ENCODE results near the gene SLC20A1.

SLC20A1 gene

DNA sequence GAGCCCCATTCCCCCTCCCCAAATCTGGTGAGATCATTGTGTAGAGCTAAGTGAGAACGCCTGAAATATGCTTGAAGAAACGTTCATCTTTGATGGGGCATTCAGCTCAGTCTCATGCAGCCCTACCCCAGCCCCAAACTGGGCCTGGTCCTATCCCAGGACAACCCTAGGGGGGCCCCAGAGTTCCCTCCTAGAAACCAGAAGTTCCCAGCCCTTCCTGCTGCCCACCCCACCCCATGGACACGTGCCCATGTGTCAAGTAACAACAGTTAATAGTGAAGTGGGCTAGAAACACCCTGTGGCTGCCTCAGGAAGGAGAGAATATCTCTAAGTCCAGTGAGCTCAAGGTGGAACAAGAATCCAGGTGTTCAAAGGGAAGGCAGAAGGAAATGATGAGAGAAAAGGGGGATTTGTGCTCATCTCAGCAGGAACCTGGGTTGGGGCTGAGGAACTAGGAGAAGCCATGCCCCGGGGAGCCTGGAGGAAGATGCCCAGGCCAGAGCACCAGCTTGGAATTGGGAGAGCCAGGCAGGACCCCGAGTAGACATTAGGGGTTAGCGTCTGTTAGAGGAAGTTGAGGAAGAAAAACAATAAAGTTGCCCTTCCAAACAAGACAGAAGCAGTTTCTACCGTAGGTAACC lies 20.1 kb upstream of the SLC20A1 start:
- POLR2A ChIA-PET, result interaction anchor here (1.3 kb wide), 1 partner anchor 64 kb away, joined by 3 read pairs; no protein-coding TSS in a partner anchor
- Histone ChIP-seq H3K9me3 (ENCODE audit: control extremely low read depth in 1 of 5, control insufficient read depth in 4 of 5, insufficient read depth in 2 of 5, low read depth in 1 of 5, low read length in 4 of 5) (no peaks in the 10 kb centered on the region), H3K4me1 (ENCODE audit: control extremely low read depth in 1 of 4, control insufficient read depth in 4 of 4, insufficient read depth in 4 of 4, low read length in 3 of 4) (peaks cover 6 to 65% (median 61%) of the 10 kb centered on the region in 4 experiments), H3K27me3 (replicated peaks in 2 of 5; ENCODE audit: control insufficient read depth in 4 of 5, insufficient read depth in 5 of 5, low read length in 4 of 5) (no peaks in the 10 kb centered on the region), H3K4me3 (ENCODE audit: control insufficient read depth in 1 of 7, extremely low read depth in 1 of 7, insufficient read depth in 4 of 7, low read depth in 2 of 7, low read length in 6 of 7) (no peak overlapping the region), H3K36me3 (ENCODE audit: control insufficient read depth in 4 of 4, insufficient read depth in 4 of 4, low read length in 3 of 4) (no peaks in the 10 kb centered on the region), H3K27ac (ENCODE audit: insufficient read depth in 1 of 2, low read depth in 1 of 2, low read length in 2 of 2, poor library complexity in 1 of 2, severe bottlenecking in 2 of 2) (peak overlapping the region in 1 of 2 experiments; percentile 53)
- no peak for DNase-seq
- 78% methylated on average over 6 of the region's 7 CpGs for WGBS (ENCODE audit: insufficient coverage)
- CTCF ChIA-PET, result interaction anchor here (0.6 to 14.9 kb wide), 27 partner anchors 10 to 781 kb away, joined by 3 to 275 read pairs (median 5); partner anchors contain the start of genes CHCHD5 and SLC20A1

- Histone ChIP-seq H3K4me1 (ENCODE audit: control extremely low read depth in 1 of 4, control insufficient read depth in 4 of 4, insufficient read depth in 4 of 4, low read length in 3 of 4) (peaks cover 13 to 76% (median 71%) of the 10 kb centered on the region in 4 experiments), H3K27ac (ENCODE audit: insufficient read depth in 1 of 2, low read depth in 1 of 2, low read length in 2 of 2, poor library complexity in 1 of 2, severe bottlenecking in 2 of 2) (peak overlapping the region; percentile 11 to 43), H3K27me3 (replicated peaks in 2 of 5; ENCODE audit: control insufficient read depth in 4 of 5, insufficient read depth in 5 of 5, low read length in 4 of 5) (no peaks in the 10 kb centered on the region), H3K4me3 (ENCODE audit: control insufficient read depth in 1 of 7, extremely low read depth in 1 of 7, insufficient read depth in 4 of 7, low read depth in 2 of 7, low read length in 6 of 7) (peak overlapping the region in 3 of 7 experiments; percentile 25 to 51 (median 37)), H3K9me3 (ENCODE audit: control extremely low read depth in 1 of 5, control insufficient read depth in 4 of 5, insufficient read depth in 2 of 5, low read depth in 1 of 5, low read length in 4 of 5) (no peaks in the 10 kb centered on the region), H3K36me3 (ENCODE audit: control insufficient read depth in 4 of 4, insufficient read depth in 4 of 4, low read length in 3 of 4) (no peaks in the 10 kb centered on the region)
- WGBS (ENCODE audit: insufficient coverage), result 5% methylated on average over 6 of the region's 7 CpGs
- peak; percentile 88 to 97 (median 96) for DNase-seq
- POLR2A ChIA-PET, result interaction anchor here (1.0 to 1.9 kb wide), 5 partner anchors 19 to 105 kb away, joined by 3 to 25 read pairs (median 3); partner anchors contain the start of gene SLC20A1
- CTCF ChIA-PET, result interaction anchor here (0.6 to 14.9 kb wide), 28 partner anchors 9 to 321 kb away, joined by 3 to 275 read pairs (median 5); partner anchors contain the start of gene SLC20A1
Observed at GRCh38 chr2:112626604-112627059, 19.1 kb upstream of the SLC20A1 start.

GRCh38 chr2:112627060-112628040 lies 18.4 kb upstream of the SLC20A1 start:
- Histone ChIP-seq H3K4me3 (ENCODE audit: control insufficient read depth in 1 of 7, extremely low read depth in 1 of 7, insufficient read depth in 4 of 7, low read depth in 2 of 7, low read length in 6 of 7) (peak overlapping the region in 3 of 7 experiments; percentile 42 to 51 (median 44)), H3K27ac (ENCODE audit: insufficient read depth in 1 of 2, low read depth in 1 of 2, low read length in 2 of 2, poor library complexity in 1 of 2, severe bottlenecking in 2 of 2) (peak overlapping the region; percentile 11 to 43), H3K36me3 (ENCODE audit: control insufficient read depth in 4 of 4, insufficient read depth in 4 of 4, low read length in 3 of 4) (no peaks in the 10 kb centered on the region), H3K4me1 (ENCODE audit: control extremely low read depth in 1 of 4, control insufficient read depth in 4 of 4, insufficient read depth in 4 of 4, low read length in 3 of 4) (peaks cover 20 to 83% (median 78%) of the 10 kb centered on the region in 4 experiments), H3K9me3 (ENCODE audit: control extremely low read depth in 1 of 5, control insufficient read depth in 4 of 5, insufficient read depth in 2 of 5, low read depth in 1 of 5, low read length in 4 of 5) (no peaks in the 10 kb centered on the region), H3K27me3 (replicated peaks in 2 of 5; ENCODE audit: control insufficient read depth in 4 of 5, insufficient read depth in 5 of 5, low read length in 4 of 5) (no peaks in the 10 kb centered on the region)
- ChIA-PET CTCF (interaction anchor here (0.6 to 14.9 kb wide), 23 partner anchors 9 to 320 kb away, joined by 3 to 275 read pairs (median 5); partner anchors contain the start of gene SLC20A1), POLR2A (interaction anchor here (1.0 to 1.9 kb wide), 4 partner anchors 18 to 104 kb away, joined by 3 to 25 read pairs (median 3); partner anchors contain the start of gene SLC20A1)
- peak; percentile 62 to 77 (median 68) for DNase-seq
- 21% methylated on average over 6 of the region's 10 CpGs for WGBS (ENCODE audit: insufficient coverage)

- ChIA-PET CTCF (interaction anchor here (2.1 to 14.9 kb wide), 5 partner anchors 14 to 98 kb away, joined by 6 to 275 read pairs (median 150); partner anchors contain the start of gene SLC20A1), POLR2A (no interaction called here)
- H3K27me3 ChIP-seq (replicated peaks in 2 of 5; ENCODE audit: control insufficient read depth in 4 of 5, insufficient read depth in 5 of 5, low read length in 4 of 5), result no peaks in the 10 kb centered on the region
- H3K27ac ChIP-seq (ENCODE audit: insufficient read depth in 1 of 2, low read depth in 1 of 2, low read length in 2 of 2, poor library complexity in 1 of 2, severe bottlenecking in 2 of 2), result no peak overlapping the region
- H3K4me3 ChIP-seq (ENCODE audit: control insufficient read depth in 1 of 7, extremely low read depth in 1 of 7, insufficient read depth in 4 of 7, low read depth in 2 of 7, low read length in 6 of 7), result no peak overlapping the region
- 98% methylated on average over 5 of the region's 6 CpGs for WGBS (ENCODE audit: insufficient coverage)
- no peak for DNase-seq
- no peaks in the 10 kb centered on the region for H3K36me3 ChIP-seq (ENCODE audit: control insufficient read depth in 4 of 4, insufficient read depth in 4 of 4, low read length in 3 of 4)
- H3K4me1 ChIP-seq (ENCODE audit: control extremely low read depth in 1 of 4, control insufficient read depth in 4 of 4, insufficient read depth in 4 of 4, low read length in 3 of 4), result peaks cover 18 to 94% (median 80%) of the 10 kb centered on the region in 4 experiments
- H3K9me3 ChIP-seq (ENCODE audit: control extremely low read depth in 1 of 5, control insufficient read depth in 4 of 5, insufficient read depth in 2 of 5, low read depth in 1 of 5, low read length in 4 of 5), result no peaks in the 10 kb centered on the region
Observed at GRCh38 chr2:112629224-112629623, 16.5 kb upstream of the SLC20A1 start.

DNA sequence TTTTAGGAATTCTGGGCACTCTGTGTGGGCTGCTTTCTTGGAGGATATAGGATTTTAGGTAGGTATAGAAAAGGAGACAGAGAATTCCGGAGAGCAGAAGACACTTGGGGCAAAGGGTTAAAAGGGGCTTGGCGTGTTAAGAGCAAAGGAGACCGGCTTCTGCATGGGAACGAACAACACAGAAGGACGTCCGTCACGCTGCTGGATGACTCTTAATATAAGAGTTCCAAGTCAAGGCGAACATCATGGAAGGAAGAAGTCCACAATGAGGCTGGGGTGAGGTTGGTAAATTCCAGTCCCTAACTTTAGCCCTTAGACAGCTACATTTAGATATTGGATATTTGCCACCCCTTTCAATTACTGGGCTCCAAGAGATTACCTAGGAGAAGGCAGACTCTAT lies 15.9 kb upstream of the SLC20A1 start:
- no peak overlapping the region for H3K27ac ChIP-seq (ENCODE audit: insufficient read depth in 1 of 2, low read depth in 1 of 2, low read length in 2 of 2, poor library complexity in 1 of 2, severe bottlenecking in 2 of 2)
- H3K4me1 ChIP-seq (ENCODE audit: control extremely low read depth in 1 of 4, control insufficient read depth in 4 of 4, insufficient read depth in 4 of 4, low read length in 3 of 4), result peaks cover 17 to 92% (median 74%) of the 10 kb centered on the region in 4 experiments
- no peaks in the 10 kb centered on the region for H3K9me3 ChIP-seq (ENCODE audit: control extremely low read depth in 1 of 5, control insufficient read depth in 4 of 5, insufficient read depth in 2 of 5, low read depth in 1 of 5, low read length in 4 of 5)
- ChIA-PET CTCF (interaction anchor here (2.1 to 14.9 kb wide), 5 partner anchors 14 to 97 kb away, joined by 6 to 275 read pairs (median 150); partner anchors contain the start of gene SLC20A1), POLR2A (interaction anchor here (1.0 to 3.4 kb wide), 3 partner anchors 16 to 95 kb away, joined by 3 to 26 read pairs (median 3); partner anchors contain the start of gene SLC20A1)
- WGBS (ENCODE audit: insufficient coverage), result 100% methylated on average over 7 of the region's 8 CpGs
- peak overlapping the region in 1 of 7 experiments; percentile 11 for H3K4me3 ChIP-seq (ENCODE audit: control insufficient read depth in 1 of 7, extremely low read depth in 1 of 7, insufficient read depth in 4 of 7, low read depth in 2 of 7, low read length in 6 of 7)
- H3K36me3 ChIP-seq (ENCODE audit: control insufficient read depth in 4 of 4, insufficient read depth in 4 of 4, low read length in 3 of 4), result no peaks in the 10 kb centered on the region
- no peaks in the 10 kb centered on the region for H3K27me3 ChIP-seq (replicated peaks in 2 of 5; ENCODE audit: control insufficient read depth in 4 of 5, insufficient read depth in 5 of 5, low read length in 4 of 5)
- no peak for DNase-seq

GRCh38 chr2:112630268-112630667 lies 15.5 kb upstream of the SLC20A1 start:
- Histone ChIP-seq H3K9me3 (ENCODE audit: control extremely low read depth in 1 of 5, control insufficient read depth in 4 of 5, insufficient read depth in 2 of 5, low read depth in 1 of 5, low read length in 4 of 5) (no peaks in the 10 kb centered on the region), H3K27ac (ENCODE audit: insufficient read depth in 1 of 2, low read depth in 1 of 2, low read length in 2 of 2, poor library complexity in 1 of 2, severe bottlenecking in 2 of 2) (no peak overlapping the region), H3K4me1 (ENCODE audit: control extremely low read depth in 1 of 4, control insufficient read depth in 4 of 4, insufficient read depth in 4 of 4, low read length in 3 of 4) (peaks cover 17 to 90% (median 70%) of the 10 kb centered on the region in 4 experiments), H3K36me3 (ENCODE audit: control insufficient read depth in 4 of 4, insufficient read depth in 4 of 4, low read length in 3 of 4) (no peaks in the 10 kb centered on the region), H3K27me3 (replicated peaks in 2 of 5; ENCODE audit: control insufficient read depth in 4 of 5, insufficient read depth in 5 of 5, low read length in 4 of 5) (no peaks in the 10 kb centered on the region), H3K4me3 (ENCODE audit: control insufficient read depth in 1 of 7, extremely low read depth in 1 of 7, insufficient read depth in 4 of 7, low read depth in 2 of 7, low read length in 6 of 7) (peak overlapping the region in 2 of 7 experiments; percentile 44 to 70)
- CTCF ChIA-PET, result interaction anchor here (1.4 to 14.9 kb wide), 7 partner anchors 13 to 97 kb away, joined by 3 to 275 read pairs (median 7); partner anchors contain the start of gene SLC20A1
- DNase-seq, result no peak
- 77% methylated on average over 3 of the region's 4 CpGs for WGBS (ENCODE audit: insufficient coverage)
- POLR2A ChIA-PET, result interaction anchor here (1.0 to 3.4 kb wide), 4 partner anchors 15 to 95 kb away, joined by 3 to 26 read pairs (median 3); partner anchors contain the start of gene SLC20A1
